SK-N-MC (cell line): ENCODE measurements around the gene SASH1.

Source experiments
- EZH2 ChIP-seq: fragments of 200-600 bp; sonication (generic); IDR thresholded peaks from one replicate; pipeline ENCODE4 v1.6.1; 2017; ENCODE audit warnings: antibody characterized with exemption
- FOXP2 ChIP-seq: optimal IDR thresholded peaks from 2 replicates; pipeline ENCODE3; 2011; ENCODE audit warnings: mild to moderate bottlenecking, moderate library complexity; ENCODE audit not compliant: insufficient read depth; ENCODE audit errors: extremely low read length, control extremely low read depth
- POLR2AphosphoS5 ChIP-seq: IDR thresholded peaks from 2 replicates; pipeline ENCODE4 v1.6.1; 2012; ENCODE audit warnings: mild to moderate bottlenecking, low read depth, low read length, borderline replicate concordance

- peak; percentile 90 for TF ChIP-seq POLR2AphosphoS5
- no peak for TF ChIP-seq EZH2
- TF ChIP-seq FOXP2, result no peak
Observed at GRCh38 chr6:148342350-148343046, at the start of gene SASH1.
